Smooth muscle cell of trachea (primary cell): ENCODE results near the gene KDM4E. TPM values are rescaled to one million over a fixed set of nuclear protein-coding genes. Genes with fewer than 3 reads are reported as not detected.

Experiments used
- total RNA-seq: library from RNA; depleted of rRNA; stranded (reverse); fragments of >200 nt; gene quantifications from 2 replicates; pipeline ENCODE4 v1.2.1, GENCODE V29; 2014

KDM4E gene
- not detected in 2 replicates for total RNA-seq

GRCh38 chr11:95024958-95025357 is at the start of gene KDM4E:
Gene KDM4E, plus strand, starts transcription at chr11:95025258. Its CDS starts 300 bp downstream, at chr11:95025558.

GRCh38 chr11:95049122-95049521 is 24.1 kb downstream of the KDM4E start, which contains the start of gene KDM4F:
Gene KDM4F, plus strand, starts transcription at chr11:95049422.

GRCh38 chr11:95066716-95067038 is 41.6 kb downstream of the KDM4E start, which contains the start of gene SRSF8:
Gene SRSF8, plus strand, starts transcription at chr11:95066919. Its CDS starts 308 bp downstream, at chr11:95067227.

Other genes starting within 250 kb of the KDM4E start
- 26.5 and 65.5 TPM in 2 replicates for gene CWC15, start 51.7 kb upstream of the KDM4E start, total RNA-seq
- gene KDM4D, start 51.5 kb upstream of the KDM4E start, total RNA-seq, result 0.66 and 1.2 TPM in 2 replicates
- not detected in 2 replicates for gene KDM4F, start 24.2 kb downstream of the KDM4E start, total RNA-seq
- 15.2 and 16.1 TPM in 2 replicates for gene SRSF8, start 41.7 kb downstream of the KDM4E start, total RNA-seq
- gene ENDOD1, start 64.6 kb downstream of the KDM4E start, total RNA-seq, result 62.4 and 79.2 TPM in 2 replicates
- 56.4 and 68.4 TPM in 2 replicates for gene SESN3, start 205.9 kb downstream of the KDM4E start, total RNA-seq